IPS-15b (cell line): ENCODE results near the gene YOD1.

ENCODE experiments used
- H3K27me3 ChIP-seq: one replicate; pipeline ENCODE4 v1.6.1; 2013; ENCODE audit warnings: low read length; ENCODE audit not compliant: control insufficient read depth, insufficient read depth
- H3K36me3 ChIP-seq: one replicate; pipeline ENCODE4 v1.6.1; 2013; ENCODE audit warnings: low read length; ENCODE audit not compliant: control insufficient read depth, insufficient read depth
- H3K4me1 ChIP-seq: one replicate; pipeline ENCODE4 v1.6.1; 2013; ENCODE audit warnings: mild to moderate bottlenecking, low read length; ENCODE audit not compliant: control insufficient read depth, insufficient read depth
- H3K4me3 ChIP-seq: one replicate; pipeline ENCODE4 v1.5.1; 2013; ENCODE audit warnings: low read depth, low read length
- H3K9ac ChIP-seq: one replicate; pipeline ENCODE4 v1.6.1; 2013; ENCODE audit warnings: low read depth, mild to moderate bottlenecking, low read length
- H3K9me3 ChIP-seq: one replicate; pipeline ENCODE4 v1.6.1; 2013; ENCODE audit warnings: mild to moderate bottlenecking, low read length; ENCODE audit not compliant: control insufficient read depth, insufficient read depth

YOD1 gene

GRCh38 chr1:207029701-207030521 is 21.1 kb downstream of the YOD1 start:
- Histone ChIP-seq H3K4me3 (no peak overlapping the region), H3K27me3 (no peaks in the 10 kb centered on the region), H3K4me1 (peaks cover 18% of the 10 kb centered on the region), H3K36me3 (no peaks in the 10 kb centered on the region), H3K9me3 (no peaks in the 10 kb centered on the region), H3K9ac (no peak overlapping the region)

- Histone ChIP-seq H3K4me1 (peaks cover 18% of the 10 kb centered on the region), H3K4me3 (no peak overlapping the region), H3K9me3 (no peaks in the 10 kb centered on the region), H3K9ac (no peak overlapping the region), H3K27me3 (no peaks in the 10 kb centered on the region), H3K36me3 (no peaks in the 10 kb centered on the region)
Observed at GRCh38 chr1:207028884-207029650, 21.9 kb downstream of the YOD1 start.

GRCh38 chr1:207027921-207028320 is 23.1 kb downstream of the YOD1 start:
- H3K4me1 ChIP-seq, result peaks cover 14% of the 10 kb centered on the region
- H3K9me3 ChIP-seq, result no peaks in the 10 kb centered on the region
- H3K27me3 ChIP-seq, result no peaks in the 10 kb centered on the region
- H3K9ac ChIP-seq, result no peak overlapping the region
- no peaks in the 10 kb centered on the region for H3K36me3 ChIP-seq
- no peak overlapping the region for H3K4me3 ChIP-seq

- no peaks in the 10 kb centered on the region for H3K9me3 ChIP-seq
- no peaks in the 10 kb centered on the region for H3K36me3 ChIP-seq
- H3K4me1 ChIP-seq, result peaks cover 10% of the 10 kb centered on the region
- H3K9ac ChIP-seq, result no peak overlapping the region
- no peaks in the 10 kb centered on the region for H3K27me3 ChIP-seq
- no peak overlapping the region for H3K4me3 ChIP-seq
Observed at GRCh38 chr1:207027206-207027777, 23.7 kb downstream of the YOD1 start.

GRCh38 chr1:207026104-207026534 is 24.9 kb downstream of the YOD1 start:
- Histone ChIP-seq H3K36me3 (no peaks in the 10 kb centered on the region), H3K4me3 (no peak overlapping the region), H3K9ac (no peak overlapping the region), H3K27me3 (no peaks in the 10 kb centered on the region), H3K4me1 (peaks cover 6% of the 10 kb centered on the region), H3K9me3 (no peaks in the 10 kb centered on the region)

- H3K36me3 ChIP-seq, result no peaks in the 10 kb centered on the region
- no peaks in the 10 kb centered on the region for H3K27me3 ChIP-seq
- peaks cover 6% of the 10 kb centered on the region for H3K4me1 ChIP-seq
- no peaks in the 10 kb centered on the region for H3K9me3 ChIP-seq
- H3K9ac ChIP-seq, result no peak overlapping the region
- H3K4me3 ChIP-seq, result no peak overlapping the region
Observed at GRCh38 chr1:207025146-207025880, 25.7 kb downstream of the YOD1 start.

- Histone ChIP-seq H3K4me3 (no peak overlapping the region), H3K36me3 (no peaks in the 10 kb centered on the region), H3K4me1 (peaks cover 6% of the 10 kb centered on the region), H3K27me3 (no peaks in the 10 kb centered on the region), H3K9me3 (no peaks in the 10 kb centered on the region), H3K9ac (no peak overlapping the region)
Observed at GRCh38 chr1:207024202-207025145, 26.5 kb downstream of the YOD1 start.

GRCh38 chr1:207022996-207023679 is 27.9 kb downstream of the YOD1 start:
- H3K4me1 ChIP-seq, result peaks cover 6% of the 10 kb centered on the region
- H3K27me3 ChIP-seq, result peaks cover 2% of the 10 kb centered on the region
- no peak overlapping the region for H3K9ac ChIP-seq
- H3K4me3 ChIP-seq, result no peak overlapping the region
- H3K36me3 ChIP-seq, result no peaks in the 10 kb centered on the region
- H3K9me3 ChIP-seq, result no peaks in the 10 kb centered on the region

GRCh38 chr1:207021876-207022596 is 29.0 kb downstream of the YOD1 start:
- no peak overlapping the region for H3K9ac ChIP-seq
- H3K36me3 ChIP-seq, result no peaks in the 10 kb centered on the region
- H3K9me3 ChIP-seq, result no peaks in the 10 kb centered on the region
- H3K4me1 ChIP-seq, result peaks cover 6% of the 10 kb centered on the region
- no peak overlapping the region for H3K4me3 ChIP-seq
- H3K27me3 ChIP-seq, result peaks cover 2% of the 10 kb centered on the region
